H1 (cell line): ENCODE data around the gene PPP6R1. TPM values are rescaled to one million over a fixed set of nuclear protein-coding genes. Genes with fewer than 3 reads are reported as not detected.

Experiments
- CTCF ChIA-PET: fragments of 300-600 bp; sonication (Branson Sonifier 250); formaldehyde crosslinking; loops from one replicate; lab custom pipeline; 2021; ENCODE audit not compliant: partially characterized antibody; lab: Charles Lee
- POLR2A ChIA-PET: fragments of 300-600 bp; sonication (Branson Sonifier 250); formaldehyde crosslinking; loops from one replicate; lab custom pipeline; 2021; ENCODE audit warnings: inconsistent platforms; ENCODE audit not compliant: partially characterized antibody; lab: Charles Lee
- DNase-seq, 2 experiments: peaks; one replicate each; pipeline versions ENCODE4 v3.0.0 to v3.0.0-alpha.2; 2010 to 2022; ENCODE audit warnings: low spot score in 2 of 2, low read depth in 1 of 2, mixed read lengths in 1 of 2
- FAIRE-seq: peaks from 2 replicates; lab custom pipeline; 2011; peaks lifted over from hg19 to GRCh38; lab: Jason Lieb, UNC
- H2AFZ ChIP-seq: 2 replicates; pipeline ENCODE4 v1.8.1; 2012; ENCODE audit warnings: low read length, inconsistent platforms
- H2AK5ac ChIP-seq: 2 replicates; pipeline ENCODE4 v1.6.1; 2013; ENCODE audit warnings: low read depth, low read length
- H2BK120ac ChIP-seq: replicated peaks from 2 replicates; pipeline ENCODE3; 2013; ENCODE audit warnings: low read depth, low read length, inconsistent platforms
- H2BK12ac ChIP-seq: 2 replicates; pipeline ENCODE4 v1.6.1; 2013; ENCODE audit warnings: low read depth, low read length
- H2BK15ac ChIP-seq: 2 replicates; pipeline ENCODE4 v1.6.1; 2013; ENCODE audit warnings: low read length
- H2BK20ac ChIP-seq: 2 replicates; pipeline ENCODE4 v1.6.1; 2013; ENCODE audit warnings: low read length
- H2BK5ac ChIP-seq: 2 replicates; pipeline ENCODE4 v1.6.1; 2013; ENCODE audit warnings: low read depth, low read length
- H3K14ac ChIP-seq: 2 replicates; pipeline ENCODE4 v1.6.1; 2013; ENCODE audit warnings: inconsistent platforms; ENCODE audit not compliant: insufficient read length
- H3K18ac ChIP-seq: 2 replicates; pipeline ENCODE4 v1.6.1; 2013; ENCODE audit warnings: low read length; ENCODE audit errors: extremely low read depth
- H3K23ac ChIP-seq: 2 replicates; pipeline ENCODE4 v1.6.1; 2013; ENCODE audit warnings: inconsistent platforms; ENCODE audit not compliant: insufficient read length
- H3K23me2 ChIP-seq: 2 replicates; pipeline ENCODE4 v1.6.1; 2013; ENCODE audit warnings: low read depth, low read length
- H3K27ac ChIP-seq: 2 replicates; pipeline ENCODE4 v1.6.1; 2011; ENCODE audit warnings: low read depth, low read length, inconsistent platforms
- H3K27me3 ChIP-seq, 4 experiments: replicated peaks in 1 of 4; 1 replicate in 1 of 4; 2 replicates in 3 of 4; pipeline versions ENCODE4 v1.6.1 to v1.8.1; 2011 to 2013; ENCODE audit warnings: low read length in 3 of 4, mild to moderate bottlenecking in 3 of 4, inconsistent platforms in 2 of 4, mixed read lengths in 2 of 4, moderate library complexity in 1 of 4; ENCODE audit not compliant: control insufficient read depth in 3 of 4, insufficient read depth in 3 of 4; ENCODE audit errors: extremely low read depth in 1 of 4
- H3K36me3 ChIP-seq, 4 experiments: 2 replicates each; pipeline versions ENCODE4 v1.6.1 to v1.8.1; 2011 to 2013; ENCODE audit warnings: mild to moderate bottlenecking in 4 of 4, low read length in 3 of 4, moderate library complexity in 2 of 4, control low read depth in 1 of 4, inconsistent platforms in 1 of 4; ENCODE audit not compliant: insufficient read depth in 4 of 4, control insufficient read depth in 2 of 4
- H3K4ac ChIP-seq: replicated peaks from 2 replicates; pipeline ENCODE3; 2013; ENCODE audit warnings: low read length, low read depth, mixed read lengths, inconsistent platforms; ENCODE audit not compliant: insufficient read length
- H3K4me1 ChIP-seq, 4 experiments: replicated peaks in 1 of 4; 1 replicate in 1 of 4; 2 replicates in 3 of 4; pipeline versions ENCODE4 v1.6.1 to v1.8.1; 2011 to 2013; ENCODE audit warnings: low read length in 3 of 4, inconsistent platforms in 2 of 4, mixed read lengths in 1 of 4; ENCODE audit not compliant: insufficient read depth in 4 of 4, control insufficient read depth in 3 of 4
- H3K4me2 ChIP-seq, 2 experiments: 2 replicates each; pipeline versions ENCODE4 v1.6.1 to v1.8.1; 2011 to 2013; ENCODE audit warnings: low read depth in 2 of 2, low read length in 2 of 2, control low read depth in 1 of 2, inconsistent platforms in 1 of 2, mild to moderate bottlenecking in 1 of 2; ENCODE audit not compliant: insufficient read depth in 1 of 2
- H3K4me3 ChIP-seq, 4 experiments: fragments of 200-600, 300-600 bp in 1 of 4; sonication (generic), shearing (Covaris generic), sonication (Bioruptor Twin) in 1 of 4; 2 replicates each; pipeline versions ENCODE4 v1.5.1 to v1.8.1; 2011 to 2016; ENCODE audit warnings: low read length in 4 of 4, low read depth in 3 of 4, control low read depth in 2 of 4, inconsistent platforms in 2 of 4, mild to moderate bottlenecking in 2 of 4, mixed read lengths in 1 of 4, moderate library complexity in 1 of 4; ENCODE audit not compliant: insufficient read depth in 2 of 4; ENCODE audit errors: extremely low read depth in 1 of 4
- H3K56ac ChIP-seq: replicated peaks from 2 replicates; pipeline ENCODE3; 2013; ENCODE audit warnings: low read depth, mild to moderate bottlenecking, mixed read lengths, low read length, inconsistent platforms; ENCODE audit not compliant: insufficient read length
- H3K79me1 ChIP-seq: 2 replicates; pipeline ENCODE4 v1.6.1; 2013; ENCODE audit warnings: low read depth, low read length, control low read depth
- H3K79me2 ChIP-seq, 2 experiments: 2 replicates each; pipeline versions ENCODE4 v1.6.1 to v1.8.1; 2012 to 2013; ENCODE audit warnings: low read length in 2 of 2, mild to moderate bottlenecking in 2 of 2, inconsistent platforms in 1 of 2; ENCODE audit not compliant: insufficient read depth in 2 of 2, control insufficient read depth in 1 of 2
- H3K9ac ChIP-seq, 4 experiments: replicated peaks in 1 of 4; 1 replicate in 1 of 4; 2 replicates in 3 of 4; pipeline versions ENCODE4 v1.6.1 to v1.8.1; 2011 to 2013; ENCODE audit warnings: low read depth in 3 of 4, low read length in 3 of 4, control low read depth in 2 of 4, mild to moderate bottlenecking in 2 of 4, moderate library complexity in 2 of 4, inconsistent platforms in 1 of 4; ENCODE audit errors: extremely low read depth in 1 of 4
- H3K9me3 ChIP-seq, 2 experiments: 2 replicates each; pipeline versions ENCODE4 v1.6.1 to v1.8.1; 2012 to 2013; ENCODE audit warnings: mild to moderate bottlenecking in 2 of 2, moderate library complexity in 2 of 2, control low read depth in 1 of 2, inconsistent platforms in 1 of 2, low read depth in 1 of 2, low read length in 1 of 2, mixed read lengths in 1 of 2; ENCODE audit not compliant: insufficient read depth in 2 of 2
- H4K20me1 ChIP-seq, 2 experiments: replicated peaks in 1 of 2; 2 replicates each; pipeline versions ENCODE3 to v1.8.1; 2011 to 2013; ENCODE audit warnings: inconsistent platforms in 2 of 2, low read length in 2 of 2, mild to moderate bottlenecking in 1 of 2; ENCODE audit not compliant: insufficient read depth in 2 of 2, control insufficient read depth in 1 of 2
- H4K5ac ChIP-seq: 2 replicates; pipeline ENCODE4 v1.6.1; 2013; ENCODE audit warnings: low read length, low read depth, mixed read lengths, inconsistent platforms; ENCODE audit not compliant: insufficient read length
- H4K8ac ChIP-seq: 2 replicates; pipeline ENCODE4 v1.8.0; 2013; ENCODE audit warnings: mild to moderate bottlenecking, moderate library complexity, low read length, inconsistent platforms; ENCODE audit not compliant: insufficient read depth; ENCODE audit errors: extremely low read depth
- H4K91ac ChIP-seq: replicated peaks from 2 replicates; pipeline ENCODE3; 2013; ENCODE audit warnings: low read length, mixed read lengths, inconsistent platforms; ENCODE audit not compliant: insufficient read length
- CBX5 ChIP-seq: fragments of 300-800, 300-1000 bp; sonication (generic); IDR thresholded peaks from 2 replicates; pipeline ENCODE4 v1.7.1; 2016; ENCODE audit warnings: antibody characterized with exemption, low read length, low read depth
- CEBPB ChIP-seq: IDR thresholded peaks from 2 replicates; pipeline ENCODE4 v1.6.1; 2012; ENCODE audit warnings: low read depth, low read length
- CTCF ChIP-seq, 3 experiments: IDR thresholded peaks; 1 replicate in 2 of 3; 2 replicates in 1 of 3; pipeline versions ENCODE4 v1.5.1 to v1.6.1; 2011; ENCODE audit warnings: low read length in 3 of 3, mild to moderate bottlenecking in 3 of 3, inconsistent platforms in 2 of 3, low read depth in 1 of 3, moderate library complexity in 1 of 3; ENCODE audit not compliant: insufficient read depth in 1 of 3; ENCODE audit errors: control extremely low read depth in 1 of 3
- EP300 ChIP-seq, 2 experiments: IDR thresholded peaks; 1 replicate in 1 of 2; 2 replicates in 1 of 2; pipeline ENCODE4 v1.6.1; 2011 to 2012; ENCODE audit warnings: low read depth in 2 of 2, low read length in 2 of 2, mild to moderate bottlenecking in 2 of 2, borderline replicate concordance in 1 of 2, inconsistent platforms in 1 of 2, moderate library complexity in 1 of 2
- MAFK ChIP-seq: IDR thresholded peaks from 2 replicates; pipeline ENCODE4 v1.6.1; 2012; ENCODE audit warnings: low read depth, mild to moderate bottlenecking, improper control_type of control experiment, low read length
- NRF1 ChIP-seq: IDR thresholded peaks from 2 replicates; pipeline ENCODE4 v1.6.1; 2011; ENCODE audit warnings: mild to moderate bottlenecking, low read depth, low read length, improper control_type of control experiment
- RAD21 ChIP-seq, 2 experiments: IDR thresholded peaks in 1 of 2; conservative IDR thresholded peaks in 1 of 2; 2 replicates each; pipeline ENCODE4 v1.6.1; 2011; ENCODE audit warnings: low read depth in 2 of 2, low read length in 2 of 2, improper control_type of control experiment in 1 of 2, inconsistent platforms in 1 of 2, mild to moderate bottlenecking in 1 of 2, moderate library complexity in 1 of 2
- RXRA ChIP-seq: IDR thresholded peaks from 2 replicates; pipeline ENCODE4 v1.6.1; 2011; ENCODE audit warnings: low read depth, mild to moderate bottlenecking, low read length, moderate library complexity; ENCODE audit not compliant: insufficient read depth
- WGBS, 2 experiments: shearing (Covaris generic) in 1 of 2; methylation state at CpG; one replicate each; pipeline versions ENCODE4 v1.1.6 to v1.1.7; 2013 to 2015; ENCODE audit warnings: low lambda C conversion rate in 2 of 2, mixed read lengths in 2 of 2, inconsistent platforms in 1 of 2, low coverage in 1 of 2, missing lambda C conversion rate in 1 of 2; ENCODE audit not compliant: insufficient replicate concordance in 2 of 2, insufficient coverage in 1 of 2, insufficient read length in 1 of 2; ENCODE audit errors: extremely low coverage in 1 of 2, missing lambda C conversion rate in 1 of 2; 5-methylcytosine and 5-hydroxymethylcytosine counted together
- polyA plus RNA-seq, 7 experiments: library from polyadenylated mRNA; depleted of rRNA in 3 of 7; stranded (reverse) in 5 of 7; unstranded in 2 of 7; fragments of >200 nt in 5 of 7; fragments of 200-250 nt in 2 of 7; gene quantifications; 1 replicate in 5 of 7; 2 replicates in 1 of 7; 4 replicates in 1 of 7; pipeline versions ENCODE4 v1.2.1 to v1.2.3, GENCODE V29; 2011 to 2013; ENCODE audit warnings: missing spikeins in 2 of 7, mixed read lengths in 2 of 7
- total RNA-seq: library from RNA; stranded (reverse); fragmentation: NEBNext Ultra II Directional; extraction: Animal tissue kit (Norgen Biotek cat#: 25700); gene quantifications from 2 replicates; pipeline ENCODE4 v1.2.1, GENCODE V29; 2021

PPP6R1 gene
- total and polyA plus RNA-seq, 2 of the 8 experiments (the other 6 are each of a cell fraction or from before 2014, with no cell fraction given), result 36.4 to 74.4 TPM

- peak overlapping the region; percentile 71 to 84 for H3K4me2 ChIP-seq
- peak overlapping the region; percentile 75; the same call in 1 of the 2 replicates for H2BK5ac ChIP-seq
- H3K4me3 ChIP-seq, result peak overlapping the region; percentile 79 to 89 (median 82)
- DNase-seq (no peak), FAIRE-seq (no peak)
- peak overlapping the region; percentile 20 for H4K5ac ChIP-seq
- H2BK20ac ChIP-seq, result no peak overlapping the region
- ChIA-PET CTCF (interaction anchor here (0.6 to 2.3 kb wide), 17 partner anchors 9 to 1159 kb away, joined by 3 to 8 read pairs (median 3); partner anchors contain the start of gene OSCAR), POLR2A (interaction anchor here (0.6 to 4.4 kb wide), 36 partner anchors 12 to 1085 kb away, joined by 3 to 28 read pairs (median 4); partner anchors contain the start of genes BRSK1, EPN1, FIZ1 and HSPBP1)
- H4K8ac ChIP-seq, result peak overlapping the region; percentile 4; the same call in 1 of the 2 replicates
- H3K14ac ChIP-seq, result no peak overlapping the region
- no peak overlapping the region for H2AFZ ChIP-seq
- H3K79me1 ChIP-seq, result peaks cover 19% of the 10 kb centered on the region
- peaks cover 13% of the 10 kb centered on the region; the same call in 1 of the 2 replicates for H3K23me2 ChIP-seq
- H4K20me1 ChIP-seq, result peaks cover 21 to 22% of the 10 kb centered on the region in 2 experiments
- H3K23ac ChIP-seq, result no peak overlapping the region
- peak overlapping the region; percentile 65; the same call in 1 of the 2 replicates for H3K27ac ChIP-seq
- H3K4ac ChIP-seq, result no peak overlapping the region
- peaks cover 9 to 39% of the 10 kb centered on the region in 2 experiments for H3K79me2 ChIP-seq
- H3K27me3 ChIP-seq, result no peaks in the 10 kb centered on the region
- H3K9me3 ChIP-seq, result no peaks in the 10 kb centered on the region; a peak in 1 of 4 replicates
- no peak overlapping the region for H4K91ac ChIP-seq
- H2BK120ac ChIP-seq, result no peak overlapping the region
- peak overlapping the region; percentile 17; the same call in 1 of the 2 replicates for H2BK12ac ChIP-seq
- H2AK5ac ChIP-seq, result no peak overlapping the region
- 49% methylated on average over 29 of the region's 29 CpGs; no CpG with 5 or more reads in 1 of the 2 experiments for WGBS, 2 experiments
- H3K18ac ChIP-seq, result peak overlapping the region; percentile 78
- H3K36me3 ChIP-seq, result no peaks in the 10 kb centered on the region
- H3K56ac ChIP-seq, result no peak overlapping the region
- peaks cover 0 to 14% (median 11%) of the 10 kb centered on the region in 4 experiments; a peak in 5 of 7 replicates for H3K4me1 ChIP-seq
- peak overlapping the region in 3 of 4 experiments; percentile 65 to 82 (median 66); a peak in 6 of 7 replicates for H3K9ac ChIP-seq
- H2BK15ac ChIP-seq, result no peak overlapping the region
- no peak for TF ChIP-seq CTCF (IDR thresholded peaks at IDR 0.05; ENCODE audit: control extremely low read depth in 1 of 3, insufficient read depth in 1 of 3, low read depth in 1 of 3, low read length in 3 of 3)
- no peak for TF ChIP-seq CBX5
- no peak for TF ChIP-seq RAD21 (IDR thresholded peaks at IDR 0.05 in 1 of 2, conservative IDR thresholded peaks at IDR 0.05 in 1 of 2; ENCODE audit: low read depth in 2 of 2, low read length in 2 of 2)
- no peak for TF ChIP-seq CEBPB
- no peak for TF ChIP-seq EP300 (IDR thresholded peaks at IDR 0.05; ENCODE audit: borderline replicate concordance in 1 of 2, low read depth in 2 of 2, low read length in 2 of 2)
- TF ChIP-seq MAFK, result no peak
- no peak for TF ChIP-seq RXRA
- no peak for TF ChIP-seq NRF1
Measured at GRCh38 chr19:55259540-55260210, 858 bp upstream of the PPP6R1 start.
